BLaER1 (cell line): ENCODE results near the gene AHNAK.
A peak's percentile ranks its signal among the peaks of the same experiment; 100 is the strongest.

Source experiments
- H3K27ac ChIP-seq: shearing (Covaris generic); formaldehyde crosslinking; 2 replicates; pipeline ENCODE4 v1.8.1; 2022
- H3K27me3 ChIP-seq: shearing (Covaris generic); formaldehyde crosslinking; 2 replicates; pipeline ENCODE4 v1.8.1; 2022
- H3K36me3 ChIP-seq: shearing (Covaris generic); formaldehyde crosslinking; 2 replicates; pipeline ENCODE4 v1.8.1; 2022
- H3K4me1 ChIP-seq: shearing (Covaris generic); formaldehyde crosslinking; 2 replicates; pipeline ENCODE4 v1.8.1; 2022
- H3K4me2 ChIP-seq: shearing (Covaris generic); formaldehyde crosslinking; 2 replicates; pipeline ENCODE4 v1.8.1; 2022
- H3K4me3 ChIP-seq: shearing (Covaris generic); formaldehyde crosslinking; 2 replicates; pipeline ENCODE4 v1.8.1; 2022
- H3K9ac ChIP-seq: shearing (Covaris generic); formaldehyde crosslinking; 2 replicates; pipeline ENCODE4 v1.8.1; 2022
- H3K9me3 ChIP-seq: shearing (Covaris generic); formaldehyde crosslinking; 2 replicates; pipeline ENCODE4 v1.8.1; 2022
- H4K20me1 ChIP-seq: shearing (Covaris generic); formaldehyde crosslinking; 2 replicates; pipeline ENCODE4 v1.8.1; 2022
- Cebpa-rat ChIP-seq: shearing (Covaris generic); IDR thresholded peaks from 2 replicates; pipeline ENCODE4 v1.8.1; 2022

AHNAK gene

DNA sequence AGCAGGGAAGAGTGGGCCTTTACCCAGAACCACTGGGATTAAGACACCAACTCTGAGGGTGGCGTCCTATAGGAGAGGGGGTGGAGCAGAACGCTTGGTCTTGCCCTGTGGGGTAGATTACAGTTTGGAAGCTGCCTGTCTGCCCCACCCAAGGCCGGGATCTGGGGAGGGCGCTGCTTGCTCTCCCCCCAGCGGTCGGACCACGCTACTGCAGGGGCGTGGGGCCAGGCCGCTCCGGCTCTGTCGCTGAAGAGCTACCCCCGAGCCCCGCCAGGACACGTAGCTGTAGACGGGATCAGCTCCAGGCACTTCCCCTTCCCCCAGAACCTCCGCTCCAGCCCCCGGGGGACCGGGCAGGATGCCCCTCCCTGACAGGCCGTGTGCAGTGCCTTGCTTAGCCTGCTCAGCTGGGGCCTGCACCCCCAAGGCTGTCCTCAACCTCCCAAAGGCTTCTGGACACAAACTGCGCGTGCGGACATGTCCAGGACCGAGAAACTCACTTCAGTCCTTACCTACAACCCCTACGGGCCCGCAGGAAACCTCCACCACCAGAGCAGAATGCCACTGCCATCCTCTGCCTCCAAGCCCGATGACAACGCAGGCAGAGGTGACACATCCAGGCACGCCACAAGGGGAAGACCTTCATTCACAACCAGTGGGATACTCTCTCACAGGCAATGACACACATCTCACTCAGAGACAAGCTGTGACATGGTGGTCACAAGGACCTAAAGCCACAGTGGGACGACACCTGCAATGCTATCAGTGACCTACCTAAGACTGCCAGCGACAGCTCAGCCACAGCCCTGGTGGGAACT is 3.6 kb downstream of the AHNAK start:
- Histone ChIP-seq H3K36me3 (no peaks in the 10 kb centered on the region), H3K4me2 (peak overlapping the region; percentile 66), H4K20me1 (peaks cover 47% of the 10 kb centered on the region), H3K27me3 (peaks cover 56% of the 10 kb centered on the region), H3K9ac (no peak overlapping the region), H3K4me3 (no peak overlapping the region), H3K27ac (no peak overlapping the region), H3K9me3 (no peaks in the 10 kb centered on the region), H3K4me1 (peaks cover 58% of the 10 kb centered on the region)
- no peak for TF ChIP-seq Cebpa-rat

DNA sequence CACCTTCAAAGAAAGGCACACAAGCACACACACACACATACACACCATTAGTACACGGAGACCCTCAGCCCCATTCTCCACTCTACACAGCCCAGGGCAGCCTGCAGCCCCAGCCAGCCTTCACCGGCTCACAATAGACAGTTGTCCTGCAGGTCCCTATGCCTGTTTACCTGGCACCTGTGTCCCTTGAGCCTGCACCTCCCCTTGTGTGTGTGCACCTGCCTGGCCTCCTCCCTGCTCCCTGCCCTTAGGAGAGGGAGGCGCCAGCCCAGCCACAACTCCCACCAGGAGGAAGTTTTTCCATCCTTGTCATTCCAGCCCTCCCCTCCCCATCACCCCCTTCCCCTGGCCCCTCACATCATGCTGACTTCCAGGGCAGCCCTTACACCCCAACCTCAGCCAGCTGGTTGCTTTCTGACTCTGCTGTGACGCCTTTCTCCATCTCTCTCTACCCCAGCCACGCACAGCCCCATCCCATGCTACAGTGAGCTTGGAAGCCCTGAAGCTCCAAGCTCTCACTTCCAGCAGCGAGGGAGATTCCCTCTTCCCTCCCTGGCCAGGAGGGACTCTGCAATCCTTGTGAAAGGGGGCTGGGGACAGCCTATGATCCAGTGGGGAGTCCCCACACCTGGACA is 4.4 kb downstream of the AHNAK start:
- Histone ChIP-seq H3K27me3 (peaks cover 48% of the 10 kb centered on the region), H3K9me3 (no peaks in the 10 kb centered on the region), H4K20me1 (peaks cover 40% of the 10 kb centered on the region), H3K4me3 (no peak overlapping the region), H3K4me2 (peak overlapping the region; percentile 66), H3K9ac (no peak overlapping the region), H3K27ac (no peak overlapping the region), H3K4me1 (peaks cover 58% of the 10 kb centered on the region), H3K36me3 (no peaks in the 10 kb centered on the region)
- TF ChIP-seq Cebpa-rat = no peak

DNA sequence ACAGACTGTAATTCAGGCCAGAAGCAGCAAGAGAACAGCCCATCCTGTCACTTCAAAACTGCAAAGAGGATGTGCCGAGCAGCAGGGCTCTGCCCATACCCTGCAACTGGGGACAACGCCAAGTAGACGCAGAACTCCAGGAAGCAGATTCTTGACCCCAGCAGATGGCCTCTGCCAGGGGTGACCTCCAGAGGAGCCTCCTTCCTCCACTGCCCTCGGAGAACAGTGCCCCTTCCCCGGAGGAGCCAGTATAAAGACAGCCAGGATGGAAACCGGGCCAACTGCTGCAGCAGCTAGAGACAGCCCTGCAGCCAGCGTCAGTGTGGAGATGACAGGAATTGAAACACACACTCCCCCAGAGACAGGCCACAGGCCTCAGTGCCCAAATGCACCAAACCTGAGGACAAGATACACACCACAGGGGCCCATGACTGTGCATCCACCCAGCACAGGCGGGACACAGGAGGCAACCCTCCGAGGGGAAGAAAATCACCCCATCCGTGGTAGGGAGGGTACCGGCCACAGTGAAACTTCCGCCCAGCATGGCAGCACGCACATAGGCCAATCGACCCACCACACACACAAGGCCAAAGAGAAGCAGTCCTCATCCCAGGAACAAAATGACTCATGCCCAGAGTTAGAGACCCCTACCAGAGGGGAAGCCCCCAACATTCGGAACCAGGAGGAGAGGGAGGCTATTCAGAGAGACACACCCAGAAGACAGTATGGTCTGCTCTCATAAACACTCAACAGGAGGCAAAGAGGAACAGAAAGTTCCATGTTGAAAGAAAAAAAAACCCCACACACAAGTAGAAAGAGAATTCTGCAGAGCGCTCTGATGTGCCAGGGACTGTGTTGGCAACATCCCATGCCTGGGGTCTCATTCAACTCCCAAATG is 5.6 kb downstream of the AHNAK start:
- TF ChIP-seq Cebpa-rat = no peak
- H3K36me3 ChIP-seq = no peaks in the 10 kb centered on the region
- H3K4me2 ChIP-seq = no peak overlapping the region; the same call in 1 of the 2 replicates
- H3K27ac ChIP-seq = no peak overlapping the region
- no peak overlapping the region for H3K9ac ChIP-seq
- peaks cover 37% of the 10 kb centered on the region for H3K27me3 ChIP-seq
- peaks cover 53% of the 10 kb centered on the region for H3K4me1 ChIP-seq
- no peak overlapping the region for H3K4me3 ChIP-seq
- no peaks in the 10 kb centered on the region for H3K9me3 ChIP-seq
- H4K20me1 ChIP-seq = peaks cover 31% of the 10 kb centered on the region

DNA sequence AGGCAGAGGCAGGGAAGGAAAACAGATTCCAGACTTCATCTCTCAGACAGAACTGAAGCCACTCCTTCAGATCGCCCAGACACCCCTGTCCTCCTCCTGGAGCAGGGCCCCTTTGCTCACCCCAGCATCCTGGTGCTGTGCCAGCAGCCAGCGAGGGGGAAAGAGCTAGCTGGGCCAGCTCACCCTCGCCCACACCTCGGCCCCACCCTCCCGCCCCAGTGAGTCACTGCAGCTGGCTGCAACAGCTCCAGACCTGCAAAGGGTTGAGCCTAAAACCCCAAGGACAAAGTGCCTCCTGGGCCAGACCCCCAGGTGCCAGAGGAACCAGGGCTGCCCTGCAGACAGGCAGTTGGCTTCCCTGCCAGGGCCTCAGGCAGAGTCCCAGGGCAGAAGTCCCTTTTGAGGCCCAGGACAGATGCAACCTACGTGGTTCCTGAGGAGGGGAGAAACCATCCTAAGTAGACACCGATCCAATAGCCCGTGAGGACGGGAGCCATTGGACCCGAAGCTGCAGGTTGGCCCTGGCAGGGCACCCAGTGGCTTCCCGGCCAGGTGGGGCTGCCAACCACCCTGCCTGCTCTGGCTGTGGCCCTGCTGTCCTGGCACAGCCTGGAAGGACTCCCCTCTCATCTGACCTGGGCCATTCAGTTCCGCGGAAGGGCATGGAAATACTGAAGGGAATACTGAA is 7.2 kb downstream of the AHNAK start:
- Histone ChIP-seq H3K27me3 (peaks cover 20% of the 10 kb centered on the region), H4K20me1 (peaks cover 14% of the 10 kb centered on the region; the same call in 1 of the 2 replicates), H3K9me3 (no peaks in the 10 kb centered on the region), H3K4me1 (peaks cover 41% of the 10 kb centered on the region), H3K4me3 (no peak overlapping the region), H3K36me3 (no peaks in the 10 kb centered on the region), H3K4me2 (peak overlapping the region; percentile 17), H3K9ac (no peak overlapping the region), H3K27ac (no peak overlapping the region)
- TF ChIP-seq Cebpa-rat = no peak

DNA sequence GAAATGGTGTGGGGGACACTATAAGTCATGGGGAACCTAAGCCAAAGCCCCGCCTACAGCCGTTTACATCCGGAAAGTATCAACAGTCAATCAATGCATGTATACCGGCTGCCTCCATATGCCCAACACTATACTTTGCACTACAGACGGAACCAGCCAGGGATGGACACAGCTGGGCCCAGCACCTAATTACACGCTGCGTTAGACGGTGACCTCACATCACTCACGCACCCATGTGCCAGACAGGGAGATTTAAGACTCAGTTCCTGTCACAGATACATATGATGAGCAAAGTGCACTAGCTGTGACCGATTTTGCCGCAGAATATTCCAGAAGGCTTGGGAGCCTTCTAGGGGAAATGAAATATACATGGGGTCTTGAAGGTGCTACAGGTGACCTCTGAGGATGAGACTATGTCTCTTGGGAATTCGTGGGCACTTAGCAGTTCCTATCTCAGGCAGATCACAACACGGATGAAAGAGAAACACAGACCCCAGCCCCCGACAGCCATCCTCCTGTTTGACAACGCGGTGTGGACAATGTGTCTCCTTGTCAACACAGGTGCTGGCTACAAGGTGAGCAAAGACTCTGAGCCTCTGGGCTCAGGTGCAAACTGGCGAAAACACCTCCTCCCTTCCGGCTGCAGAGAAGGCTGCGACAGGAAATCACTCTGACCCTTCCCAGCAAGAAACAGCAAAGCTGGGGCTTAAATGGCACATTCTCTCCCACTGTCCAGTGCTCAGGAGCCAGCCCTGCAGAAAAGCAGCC is 8.0 kb downstream of the AHNAK start:
- TF ChIP-seq Cebpa-rat = no peak
- Histone ChIP-seq H3K4me2 (peak overlapping the region; percentile 17), H4K20me1 (peaks cover 7% of the 10 kb centered on the region; the same call in 1 of the 2 replicates), H3K36me3 (no peaks in the 10 kb centered on the region), H3K4me1 (peaks cover 42% of the 10 kb centered on the region), H3K9me3 (no peaks in the 10 kb centered on the region), H3K4me3 (no peak overlapping the region), H3K27ac (no peak overlapping the region), H3K9ac (no peak overlapping the region), H3K27me3 (peaks cover 13% of the 10 kb centered on the region)

DNA sequence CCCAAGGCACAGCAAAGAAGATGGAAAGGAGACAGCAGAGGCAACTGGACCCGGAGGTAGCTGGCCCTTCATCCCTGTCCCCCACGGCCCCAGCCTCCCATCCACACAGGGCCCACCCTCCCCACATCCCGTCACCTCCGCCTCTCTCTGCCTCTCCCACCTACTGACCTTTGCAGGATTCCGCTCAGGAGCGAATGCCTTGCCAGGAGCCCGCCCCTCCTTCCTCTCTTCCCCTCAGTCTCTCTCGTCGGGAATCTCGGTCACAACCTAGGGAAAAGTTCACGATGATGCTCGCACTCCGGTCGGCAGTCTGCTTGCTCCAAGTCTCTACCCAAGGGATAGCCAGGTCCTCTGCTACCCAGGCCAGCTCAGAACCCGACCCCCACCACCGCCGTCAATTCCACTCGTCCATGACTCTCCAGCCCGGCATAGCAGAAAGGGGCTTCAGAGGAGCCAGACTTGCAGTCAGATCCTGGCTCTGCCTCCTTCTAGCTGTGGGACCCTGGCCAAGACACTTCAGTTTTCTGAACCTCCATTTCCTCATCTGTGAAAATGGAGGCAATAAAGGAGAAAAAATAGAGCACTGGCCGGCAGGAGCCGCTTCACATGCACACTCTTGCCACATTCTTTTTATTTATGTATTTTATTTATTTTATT is 10.2 kb downstream of the AHNAK start:
- Histone ChIP-seq H3K4me1 (peaks cover 29% of the 10 kb centered on the region), H3K27me3 (no peaks in the 10 kb centered on the region), H3K9me3 (no peaks in the 10 kb centered on the region), H3K27ac (no peak overlapping the region), H3K4me2 (no peak overlapping the region), H3K9ac (no peak overlapping the region), H3K36me3 (no peaks in the 10 kb centered on the region), H3K4me3 (no peak overlapping the region), H4K20me1 (no peaks in the 10 kb centered on the region)
- TF ChIP-seq Cebpa-rat = no peak

DNA sequence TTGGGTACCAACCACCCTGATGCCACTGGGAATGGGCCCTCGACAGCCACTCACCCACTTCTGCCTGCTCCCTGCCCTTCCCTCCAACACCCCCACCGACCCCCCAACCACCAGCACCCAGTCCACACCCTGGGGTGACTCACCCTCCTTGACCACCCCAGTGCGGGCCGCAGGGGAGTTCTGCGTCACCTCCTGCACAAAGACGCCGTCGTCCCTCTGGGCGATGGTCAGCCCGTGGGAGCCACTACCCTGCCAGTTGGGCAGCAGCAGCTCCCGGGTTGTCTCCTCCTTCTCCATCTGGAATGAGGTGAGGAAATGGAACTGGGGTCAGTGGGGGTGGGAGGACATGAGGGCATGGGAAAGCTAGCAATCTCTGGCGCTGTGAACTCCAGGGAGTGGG is 10.8 kb downstream of the AHNAK start:
- Histone ChIP-seq H3K27ac (no peak overlapping the region), H3K36me3 (no peaks in the 10 kb centered on the region), H3K4me1 (peaks cover 23% of the 10 kb centered on the region), H3K9me3 (no peaks in the 10 kb centered on the region), H3K27me3 (no peaks in the 10 kb centered on the region), H3K4me2 (no peak overlapping the region), H4K20me1 (no peaks in the 10 kb centered on the region), H3K9ac (no peak overlapping the region), H3K4me3 (no peak overlapping the region)
- TF ChIP-seq Cebpa-rat = no peak

DNA sequence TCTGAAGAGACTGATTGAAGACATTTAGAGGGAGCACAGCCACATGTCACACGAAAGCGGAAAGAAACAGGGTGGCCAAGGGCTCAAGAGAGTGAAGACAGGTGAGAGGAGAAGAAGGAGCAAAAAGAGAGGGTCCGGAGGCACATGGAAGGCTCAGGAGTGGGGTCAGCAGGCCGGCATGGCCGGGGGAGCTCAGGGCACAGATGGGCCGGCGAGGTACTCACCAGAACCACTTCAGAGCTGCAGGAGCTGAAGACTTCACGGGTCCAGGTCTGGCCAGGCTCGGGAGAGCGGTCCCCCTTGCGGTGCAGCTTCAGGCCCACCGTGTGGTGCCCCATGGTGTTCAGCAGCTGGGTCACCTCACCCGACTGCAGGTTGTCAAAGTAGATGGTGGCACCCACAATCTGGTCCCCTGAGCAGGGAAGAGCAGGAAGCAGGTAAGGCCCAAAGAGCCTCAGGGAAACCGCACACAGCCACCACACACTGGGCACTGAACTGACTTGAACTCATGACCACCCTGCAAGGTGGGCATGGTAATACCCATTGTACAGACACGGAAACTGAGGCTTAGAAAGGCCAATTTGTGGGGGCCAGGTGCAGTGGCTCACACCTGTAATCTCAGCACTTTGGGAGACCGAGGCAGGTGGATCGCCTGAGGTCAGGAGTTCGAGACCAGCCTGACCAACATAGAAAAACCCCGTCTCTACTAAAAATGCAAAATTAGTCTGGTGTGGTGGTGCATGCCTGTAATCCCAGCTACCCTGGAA is 11.6 kb downstream of the AHNAK start:
- Histone ChIP-seq H3K36me3 (no peaks in the 10 kb centered on the region), H3K27ac (no peak overlapping the region), H4K20me1 (no peaks in the 10 kb centered on the region), H3K4me3 (no peak overlapping the region), H3K27me3 (no peaks in the 10 kb centered on the region), H3K4me1 (peaks cover 22% of the 10 kb centered on the region), H3K4me2 (no peak overlapping the region), H3K9me3 (no peaks in the 10 kb centered on the region), H3K9ac (no peak overlapping the region)
- no peak for TF ChIP-seq Cebpa-rat
